Kidney epithelial cell (primary cell): ENCODE results near the gene C2CD4B. TPM values are rescaled to one million over a fixed set of nuclear protein-coding genes. Genes with fewer than 3 reads are reported as not detected.

ENCODE experiments used
- DNase-seq: peaks from one replicate; pipeline ENCODE4 v3.0.0-alpha.2; 2010; ENCODE audit warnings: low read depth
- H3K27me3 ChIP-seq: 2 replicates; pipeline ENCODE4 v1.6.0; 2011; ENCODE audit warnings: low read length; ENCODE audit not compliant: control insufficient read depth, insufficient read depth
- H3K36me3 ChIP-seq: 2 replicates; pipeline ENCODE4 v1.5.1; 2011; ENCODE audit warnings: low read length; ENCODE audit not compliant: control insufficient read depth, insufficient read depth
- H3K4me3 ChIP-seq: 2 replicates; pipeline ENCODE4 v1.5.1; 2011; ENCODE audit warnings: low read depth, mild to moderate bottlenecking, control low read depth, low read length
- CTCF ChIP-seq: IDR thresholded peaks from 2 replicates; pipeline ENCODE4 v1.5.1; 2011; ENCODE audit warnings: mild to moderate bottlenecking, moderate library complexity, low read length, control low read depth, inconsistent platforms; ENCODE audit not compliant: insufficient read depth, poor library complexity, severe bottlenecking
- total RNA-seq: library from RNA; depleted of rRNA; stranded (reverse); fragments of >200 nt; gene quantifications from 2 replicates; pipeline ENCODE4 v1.2.3, GENCODE V29; 2015

C2CD4B gene
- total RNA-seq, 1 donor from 2014 or later = 0.13 TPM

GRCh38 chr15:62149729-62150128 lies 15.4 kb downstream of the C2CD4B start:
- TF ChIP-seq CTCF = no peak
- no peak for DNase-seq
- Histone ChIP-seq H3K4me3 (no peak overlapping the region), H3K36me3 (no peaks in the 10 kb centered on the region), H3K27me3 (no peaks in the 10 kb centered on the region)

- no peaks in the 10 kb centered on the region for H3K27me3 ChIP-seq
- no peak overlapping the region for H3K4me3 ChIP-seq
- H3K36me3 ChIP-seq = no peaks in the 10 kb centered on the region
- no peak for TF ChIP-seq CTCF
- no peak for DNase-seq
Observed at GRCh38 chr15:62147551-62147950, 17.5 kb downstream of the C2CD4B start.

GRCh38 chr15:62147149-62147548 lies 17.9 kb downstream of the C2CD4B start:
- Histone ChIP-seq H3K36me3 (no peaks in the 10 kb centered on the region), H3K27me3 (no peaks in the 10 kb centered on the region), H3K4me3 (no peak overlapping the region)
- no peak for TF ChIP-seq CTCF
- DNase-seq = no peak

GRCh38 chr15:62145015-62145735 lies 19.9 kb downstream of the C2CD4B start:
- no peak for TF ChIP-seq CTCF
- no peak for DNase-seq
- H3K27me3 ChIP-seq = no peaks in the 10 kb centered on the region
- H3K4me3 ChIP-seq = no peak overlapping the region
- H3K36me3 ChIP-seq = no peaks in the 10 kb centered on the region

GRCh38 chr15:62142736-62143135 lies 22.3 kb downstream of the C2CD4B start:
- no peak overlapping the region for H3K4me3 ChIP-seq
- H3K27me3 ChIP-seq = no peaks in the 10 kb centered on the region
- no peak for DNase-seq
- H3K36me3 ChIP-seq = no peaks in the 10 kb centered on the region
- no peak for TF ChIP-seq CTCF
